Activated CD4-positive, CD25-positive, alpha-beta regulatory T cell treated with anti-CD3 and anti-CD28 coated beads, Interleukin-2, amount 50 U/mL, for 72 hours (primary cell): ENCODE results near the gene CHRND.

Experiments used
- DNase-seq: peaks from one replicate; pipeline ENCODE4 v3.0.0; 2021

The CHRND gene

GRCh38 chr2:232504438-232504837, 21.5 kb upstream of the CHRND start:
- DNase-seq, result no peak

GRCh38 chr2:232505856-232506255, 20.1 kb upstream of the CHRND start:
- DNase-seq, result no peak

DNA sequence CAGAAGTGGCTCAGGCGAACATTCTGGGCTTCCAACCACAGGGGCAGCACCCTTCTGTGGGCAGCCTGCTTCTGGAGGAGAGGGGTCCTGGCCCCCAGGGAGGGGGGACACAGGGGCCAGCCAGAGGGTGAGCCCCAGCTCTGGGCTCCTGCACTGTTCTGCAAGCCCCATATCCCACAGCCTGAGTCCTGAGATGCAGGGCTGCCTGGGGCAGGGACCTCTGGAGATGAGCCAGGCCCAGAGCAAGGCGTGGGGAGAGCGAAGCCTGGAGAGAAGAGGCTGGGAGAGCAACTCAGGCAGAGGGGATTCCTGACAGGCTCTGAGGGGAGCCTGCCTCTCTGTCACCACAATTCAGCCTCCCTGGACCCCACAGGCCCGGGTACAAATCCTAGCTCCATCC, 19.3 kb upstream of the CHRND start:
- DNase-seq, result no peak

DNA sequence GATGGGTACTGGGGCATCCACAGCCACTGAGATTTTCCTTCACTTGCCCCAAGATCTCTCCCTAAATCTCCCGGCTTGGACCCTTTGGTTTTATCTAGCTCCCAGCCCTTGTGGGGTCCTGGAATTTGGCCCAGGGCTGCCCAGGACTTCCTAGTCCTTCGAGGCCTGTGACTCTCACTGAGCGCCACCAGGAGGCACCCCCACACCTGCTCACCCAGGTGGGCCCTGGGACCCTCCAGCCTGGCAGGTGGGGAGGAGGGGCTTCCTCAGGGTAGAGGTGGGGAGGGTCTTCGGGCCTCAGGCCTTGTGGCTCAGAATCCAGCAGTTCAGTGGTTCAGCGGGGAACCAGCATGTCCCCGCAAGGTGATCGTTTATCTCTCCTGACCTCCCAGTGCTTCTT, 17.7 kb upstream of the CHRND start:
- DNase-seq, result no peak

- no peak for DNase-seq
These were observed 14.5 kb upstream of the CHRND start for GRCh38 chr2:232511336-232511890.

DNA sequence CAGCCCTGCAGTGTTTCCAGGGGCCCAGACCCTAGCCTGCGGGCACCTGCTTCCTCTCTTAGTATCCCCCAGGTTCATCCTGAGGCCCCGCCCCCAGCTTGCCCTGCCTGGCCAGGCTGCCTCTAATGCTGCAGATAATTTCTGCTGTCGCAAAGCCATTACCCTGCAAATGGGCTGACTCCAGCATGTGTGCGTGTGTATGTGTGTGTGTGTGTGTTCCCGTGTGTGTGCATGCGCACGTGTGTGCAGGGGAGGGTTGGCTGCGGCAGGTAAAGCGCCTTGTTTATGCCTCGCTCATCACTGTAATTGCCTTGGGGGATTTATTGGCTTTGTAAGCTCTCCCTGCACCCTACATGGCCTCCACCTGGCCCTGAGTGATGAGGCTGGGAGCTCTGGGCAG, 13.4 kb upstream of the CHRND start:
- no peak for DNase-seq

DNA sequence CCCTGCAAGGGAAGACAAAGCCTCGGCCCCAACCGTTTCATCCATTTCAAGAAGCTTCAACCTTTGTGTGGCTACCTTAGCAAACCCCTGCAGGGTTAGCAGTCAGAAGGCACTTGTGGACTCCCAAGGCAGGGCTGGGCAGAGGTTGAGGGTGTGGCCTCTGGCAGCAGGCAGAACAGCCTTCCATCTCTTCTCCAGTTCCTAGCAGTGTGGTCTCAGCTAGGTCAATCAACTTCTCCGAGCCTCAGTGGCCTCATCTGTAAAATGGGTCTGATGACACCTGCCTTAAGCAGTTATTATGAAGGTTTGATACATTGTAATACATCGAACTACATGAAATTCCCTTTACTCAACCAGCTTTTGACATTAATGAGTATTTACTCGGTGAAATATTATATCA, 12.6 kb upstream of the CHRND start:
- DNase-seq, result no peak

DNA sequence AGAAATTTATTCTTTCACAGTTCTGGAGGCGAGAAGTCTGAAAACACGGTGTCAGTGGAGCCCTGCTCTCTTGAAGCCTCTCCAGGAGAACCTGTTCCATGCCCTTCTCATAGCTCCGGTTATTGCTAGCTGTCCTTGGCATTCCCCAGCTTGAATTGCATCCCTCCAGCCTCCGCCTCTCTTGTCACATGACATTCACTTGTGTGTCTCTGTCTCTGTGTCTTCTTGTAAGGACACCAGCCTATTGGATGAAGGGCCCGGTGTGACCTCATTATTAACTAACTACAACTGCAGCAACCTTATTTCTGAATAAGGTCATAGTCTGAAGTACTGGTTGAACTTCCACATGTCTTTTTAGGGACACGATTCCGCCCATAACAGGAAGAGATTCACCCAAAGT, 10.3 kb upstream of the CHRND start:
- DNase-seq, result no peak

DNA sequence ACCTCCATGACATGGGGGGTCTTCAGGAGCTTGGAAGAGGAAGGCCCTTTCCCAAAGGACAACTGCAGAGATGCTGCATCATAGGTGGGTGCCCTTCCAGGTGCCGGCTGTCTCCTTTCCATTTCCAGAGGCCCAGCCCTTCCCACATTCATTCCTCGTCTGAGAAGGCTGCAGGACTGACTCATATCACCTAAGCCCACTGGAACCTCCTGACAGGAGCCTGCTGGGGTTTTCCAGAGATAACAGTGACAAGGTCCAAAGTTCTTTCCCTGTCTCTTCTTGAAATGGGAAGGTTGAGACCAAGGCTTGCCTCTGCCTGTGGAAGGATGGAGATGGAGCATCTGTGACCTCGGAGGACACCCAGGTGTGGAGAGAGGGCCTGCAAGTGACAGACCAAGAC, 9.4 kb upstream of the CHRND start:
- DNase-seq, result no peak

DNA sequence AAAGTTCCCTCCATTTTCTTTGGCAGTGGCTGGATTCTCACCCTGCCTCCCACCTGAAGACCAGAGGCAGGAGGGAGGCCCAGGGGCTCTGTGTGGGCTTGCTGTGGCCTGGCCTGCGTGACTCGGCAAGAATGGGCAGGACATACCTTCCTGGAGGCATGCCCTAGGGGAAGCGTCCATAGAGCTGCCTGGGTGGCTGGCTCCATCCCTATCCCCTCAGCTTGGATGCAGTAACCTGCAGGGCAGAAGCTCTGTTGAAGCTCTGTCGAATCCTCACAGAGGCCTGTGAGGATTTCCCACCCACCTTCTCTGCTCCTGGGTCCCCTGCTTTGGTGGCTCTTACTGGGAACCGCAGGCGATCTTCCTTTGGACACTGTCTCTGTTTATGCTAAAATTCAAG, 7.1 kb upstream of the CHRND start:
- DNase-seq, result no peak

GRCh38 chr2:232519581-232520438, 6.2 kb upstream of the CHRND start, which contains the start of gene PRSS56:
PRSS56 (plus strand) TSS chr2:232520388; CDS start chr2:232520599, 211 bp downstream.
- DNase-seq, result no peak

GRCh38 chr2:232520489-232520888, 5.5 kb upstream of the CHRND start:
- no peak for DNase-seq

- no peak for DNase-seq
These were observed 4.9 kb upstream of the CHRND start for GRCh38 chr2:232521098-232521497.

GRCh38 chr2:232521959-232522622, 3.9 kb upstream of the CHRND start:
- DNase-seq, result peak; percentile 82

GRCh38 chr2:232522623-232523401, 3.1 kb upstream of the CHRND start:
- no peak for DNase-seq

DNA sequence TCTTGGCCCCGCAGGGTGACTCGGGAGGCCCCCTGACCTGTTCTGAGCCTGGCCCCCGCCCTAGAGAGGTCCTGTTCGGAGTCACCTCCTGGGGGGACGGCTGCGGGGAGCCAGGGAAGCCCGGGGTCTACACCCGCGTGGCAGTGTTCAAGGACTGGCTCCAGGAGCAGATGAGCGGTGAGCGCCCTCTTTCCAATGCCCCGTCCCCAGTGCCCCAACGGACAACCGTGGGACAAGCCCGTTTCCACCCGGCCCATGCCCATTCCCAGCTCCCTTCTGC, 2.6 kb upstream of the CHRND start:
- no peak for DNase-seq

- DNase-seq, result no peak
These were observed 2.0 kb upstream of the CHRND start for GRCh38 chr2:232523682-232524597.

GRCh38 chr2:232524771-232525170, 1.2 kb upstream of the CHRND start:
- no peak for DNase-seq

DNA sequence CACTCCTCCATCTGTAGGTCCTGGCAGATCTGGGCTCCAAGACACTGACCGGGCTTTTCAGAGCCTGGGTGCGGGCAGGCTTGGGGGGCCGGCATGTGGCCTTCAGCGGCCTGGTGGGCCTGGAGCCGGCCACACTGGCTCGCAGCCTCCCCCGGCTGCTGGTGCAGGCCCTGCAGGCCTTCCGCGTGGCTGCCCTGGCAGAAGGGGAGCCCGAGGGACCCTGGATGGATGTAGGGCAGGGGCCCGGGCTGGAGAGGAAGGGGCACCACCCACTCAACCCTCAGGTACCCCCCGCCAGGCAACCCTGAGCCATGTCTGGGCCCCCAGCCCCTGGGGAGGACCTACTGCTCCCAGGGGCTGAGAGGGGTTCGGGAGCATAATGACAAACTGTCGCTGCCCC, 761 bp upstream of the CHRND start:
- no peak for DNase-seq

- DNase-seq, result no peak
These were observed 497 bp downstream of the CHRND start for GRCh38 chr2:232526372-232526941.

- DNase-seq, result no peak
These were observed 2.0 kb downstream of the CHRND start for GRCh38 chr2:232527905-232528470.
